Omental fat pad (tissue), 4 donors: ENCODE measurements around the gene ERC2. TPM values are rescaled to one million over a fixed set of nuclear protein-coding genes. Genes with fewer than 3 reads are reported as not detected.

ENCODE experiments used
- ATAC-seq: fragments of 150-250 bp; one replicate; pipeline ENCODE4 v1.9.1; 2016; ENCODE audit warnings: mild to moderate bottlenecking, moderate library complexity; ENCODE audit not compliant: low FRiP score
- DNase-seq: peaks from one replicate; pipeline ENCODE4 v3.0.0-alpha.2; 2019; ENCODE audit warnings: low spot score
- total RNA-seq, 4 donors: library from RNA; depleted of rRNA; stranded (reverse); fragments of >200 nt; gene quantifications; one replicate each; pipeline ENCODE4 v1.1.0, GENCODE V29; 2016
- TF ChIP-seq, protein P1 (sequence below), 3 donors: fragments of 450-650 bp; IDR thresholded peaks; one replicate each; pipeline ENCODE4 v1.5.1; 2016 to 2017; ENCODE audit warnings: antibody characterized with exemption in 3 of 3, mild to moderate bottlenecking in 3 of 3, moderate library complexity in 2 of 3

ERC2 gene
- total RNA-seq, 4 donors from 2014 or later = 0.75 to 4.2 (median 2.3) TPM; not detected in 1

DNA sequence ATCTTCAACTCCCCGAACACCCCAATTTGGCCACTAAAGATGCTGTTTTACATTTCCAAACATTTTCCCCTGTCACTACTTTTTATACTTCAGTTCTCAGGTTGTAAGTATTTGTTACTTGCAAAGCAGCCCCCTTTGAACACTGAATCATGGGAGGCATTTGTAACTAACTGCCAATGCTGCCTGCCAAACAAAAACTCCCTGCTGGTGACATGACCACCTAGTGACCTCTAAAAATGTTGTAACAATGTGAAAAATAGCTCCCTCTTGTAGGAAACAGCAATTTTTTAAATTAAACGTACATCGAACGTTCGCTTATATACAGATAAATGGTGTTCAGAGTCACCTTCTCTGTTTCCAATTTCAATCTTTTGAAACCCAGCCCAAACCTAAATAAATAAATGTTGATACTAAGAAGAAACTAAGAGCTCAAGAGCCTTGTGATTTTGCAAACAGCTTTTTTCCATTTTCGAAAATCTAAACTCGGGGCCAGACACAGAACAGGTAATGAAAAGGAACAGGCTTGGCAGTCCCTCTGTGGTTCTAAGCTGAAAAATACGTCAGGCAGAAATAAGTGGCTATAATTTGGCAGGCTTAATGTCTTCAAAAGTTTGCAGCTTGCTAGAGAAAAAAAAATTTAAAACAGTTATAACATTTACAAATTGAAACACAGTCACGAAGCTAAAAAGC is 712.6 kb downstream of the ERC2 start:
- ATAC-seq (no peak), DNase-seq (no peak)
- TF ChIP-seq, protein P1, sequence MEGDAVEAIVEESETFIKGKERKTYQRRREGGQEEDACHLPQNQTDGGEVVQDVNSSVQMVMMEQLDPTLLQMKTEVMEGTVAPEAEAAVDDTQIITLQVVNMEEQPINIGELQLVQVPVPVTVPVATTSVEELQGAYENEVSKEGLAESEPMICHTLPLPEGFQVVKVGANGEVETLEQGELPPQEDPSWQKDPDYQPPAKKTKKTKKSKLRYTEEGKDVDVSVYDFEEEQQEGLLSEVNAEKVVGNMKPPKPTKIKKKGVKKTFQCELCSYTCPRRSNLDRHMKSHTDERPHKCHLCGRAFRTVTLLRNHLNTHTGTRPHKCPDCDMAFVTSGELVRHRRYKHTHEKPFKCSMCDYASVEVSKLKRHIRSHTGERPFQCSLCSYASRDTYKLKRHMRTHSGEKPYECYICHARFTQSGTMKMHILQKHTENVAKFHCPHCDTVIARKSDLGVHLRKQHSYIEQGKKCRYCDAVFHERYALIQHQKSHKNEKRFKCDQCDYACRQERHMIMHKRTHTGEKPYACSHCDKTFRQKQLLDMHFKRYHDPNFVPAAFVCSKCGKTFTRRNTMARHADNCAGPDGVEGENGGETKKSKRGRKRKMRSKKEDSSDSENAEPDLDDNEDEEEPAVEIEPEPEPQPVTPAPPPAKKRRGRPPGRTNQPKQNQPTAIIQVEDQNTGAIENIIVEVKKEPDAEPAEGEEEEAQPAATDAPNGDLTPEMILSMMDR (IDR thresholded peaks at IDR 0.05) = no peak

DNA sequence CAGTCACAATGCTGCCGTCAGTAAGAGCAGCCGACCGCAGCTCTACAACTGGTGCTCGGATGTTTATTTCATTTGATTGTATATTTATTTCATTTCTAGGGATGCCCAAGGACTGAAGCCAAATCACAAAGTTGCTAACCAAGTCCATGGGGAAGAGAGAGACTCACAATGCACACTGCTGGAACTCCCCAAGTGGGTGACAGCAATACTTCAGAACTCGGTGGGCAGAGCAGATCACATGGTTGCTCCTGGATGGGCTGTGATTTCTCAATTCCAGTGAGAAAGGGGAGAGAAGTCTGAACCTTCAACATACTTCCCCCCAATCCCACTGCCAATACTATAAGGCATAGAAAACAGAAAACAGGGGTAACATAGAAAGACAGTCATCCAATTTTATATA is 715.4 kb downstream of the ERC2 start:
- DNase-seq (no peak), ATAC-seq (no peak)
- TF ChIP-seq, protein P1 (IDR thresholded peaks at IDR 0.05) = no peak

DNA sequence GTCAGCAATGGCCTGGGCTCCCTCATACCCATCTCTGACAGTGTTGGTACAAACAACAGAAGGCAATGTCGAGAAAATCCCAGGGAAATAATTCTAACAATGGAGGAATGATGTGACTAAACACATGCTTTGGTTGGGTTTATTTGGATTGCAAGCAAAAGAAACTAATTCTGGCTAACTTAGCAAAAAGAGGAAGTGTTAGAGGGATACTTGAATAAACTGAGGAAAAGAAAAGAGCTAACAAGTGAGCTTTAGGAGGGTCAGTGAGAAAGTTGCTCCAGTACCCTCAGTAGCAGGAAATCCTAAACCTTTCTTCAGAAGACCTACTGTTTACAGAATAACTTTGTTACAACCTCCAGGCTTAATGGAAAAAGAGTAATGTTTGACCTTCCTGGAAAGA is 716.5 kb downstream of the ERC2 start:
- no peak for ATAC-seq
- no peak for DNase-seq
- TF ChIP-seq, protein P1 (IDR thresholded peaks at IDR 0.05) = no peak

DNA sequence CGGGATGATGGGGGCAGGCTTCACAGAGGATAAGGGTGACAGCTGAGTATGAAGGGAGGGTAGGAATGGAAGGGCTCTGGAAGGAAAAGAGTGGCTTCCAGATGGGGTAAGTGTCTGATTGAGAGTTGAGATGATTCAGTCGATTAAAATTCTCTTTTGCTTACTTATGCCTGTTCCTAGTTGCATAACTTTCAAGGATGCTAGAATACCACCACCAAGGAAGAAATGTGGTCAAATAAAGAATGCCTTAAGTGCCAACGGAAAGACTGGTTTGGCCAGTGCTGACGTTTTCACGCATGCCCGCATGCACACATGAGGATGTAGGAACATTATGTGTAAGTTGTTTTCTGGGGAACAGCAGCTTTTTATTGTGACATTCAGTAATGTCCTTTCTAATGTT is 717.7 kb downstream of the ERC2 start:
- TF ChIP-seq, protein P1 (IDR thresholded peaks at IDR 0.05) = no peak
- DNase-seq = no peak
- no peak for ATAC-seq

- TF ChIP-seq, protein P1 (IDR thresholded peaks at IDR 0.05) = no peak
- ATAC-seq = no peak
- no peak for DNase-seq
These were observed 719.2 kb downstream of the ERC2 start for GRCh38 chr3:55749036-55749435.

DNA sequence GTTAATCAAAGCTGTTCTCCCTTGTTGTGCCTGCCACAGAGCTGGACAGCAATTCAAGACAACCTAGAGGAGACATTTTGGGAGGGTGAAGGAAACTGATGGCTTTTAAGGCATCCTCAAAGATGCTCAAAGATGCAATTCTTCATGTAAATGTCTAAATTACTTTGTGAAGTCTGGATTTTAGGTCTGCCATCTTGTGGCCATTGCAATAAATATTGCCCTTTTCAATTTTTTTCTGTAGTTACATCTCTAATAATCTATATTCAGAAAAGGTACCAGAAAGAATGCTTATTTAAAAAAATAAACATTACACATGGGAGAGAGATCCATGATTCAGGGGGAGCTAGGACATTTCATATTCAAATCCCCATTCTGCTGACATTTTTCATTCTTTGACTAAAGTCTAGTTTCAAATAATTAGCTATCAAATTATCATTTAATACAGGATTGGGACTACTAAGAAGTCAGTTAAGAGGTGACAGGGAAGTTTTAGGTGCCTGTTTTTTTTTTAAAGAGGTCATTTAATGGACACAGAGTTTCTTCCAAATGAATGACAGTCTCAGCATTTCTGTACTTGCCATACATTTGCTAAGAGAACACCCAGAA is 721.4 kb downstream of the ERC2 start:
- no peak for ATAC-seq
- DNase-seq = no peak
- TF ChIP-seq, protein P1 (IDR thresholded peaks at IDR 0.05) = no peak

DNA sequence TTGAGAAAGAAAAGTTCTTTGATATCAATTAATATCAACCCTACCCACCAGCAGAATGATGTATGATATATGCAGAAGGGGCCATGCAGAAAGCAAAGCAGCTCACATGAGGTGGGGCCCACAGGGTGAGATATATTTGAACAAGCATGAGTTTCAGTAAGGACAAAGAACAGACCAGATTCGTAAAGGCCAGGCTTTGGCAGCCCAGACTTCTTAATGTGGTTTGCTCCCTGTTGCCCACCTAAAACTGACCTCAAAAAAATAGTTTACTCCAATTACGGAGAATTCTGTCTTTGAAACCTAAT is 725.5 kb downstream of the ERC2 start:
- TF ChIP-seq, protein P1 (IDR thresholded peaks at IDR 0.05) = no peak
- DNase-seq = no peak
- no peak for ATAC-seq
